Measurements from ENCODE around the gene RPAP3.

- peak; percentile 58 for TF ChIP-seq CTCF (IDR thresholded peaks at IDR 0.05; ENCODE audit: borderline replicate concordance, extremely low read depth, low read length, poor library complexity, severe bottlenecking)
- TF ChIP-seq EZH2 (IDR thresholded peaks at IDR 0.05; ENCODE audit: borderline replicate concordance, low read depth, low read length, severe bottlenecking) = no peak
Observed at GRCh38 chr12:47717443-47718193, 11.8 kb upstream of the RPAP3 start.
